Fibroblast of villous mesenchyme (primary cell): ENCODE results near the gene KHDC4. TPM values are rescaled to one million over a fixed set of nuclear protein-coding genes. Genes with fewer than 3 reads are reported as not detected.

Source experiments
- DNase-seq: peaks from one replicate; pipeline ENCODE4 v3.0.0-alpha.2; 2010; ENCODE audit warnings: low read depth
- H3K4me3 ChIP-seq: 2 replicates; pipeline ENCODE4 v1.5.1; 2011; ENCODE audit warnings: low read depth, mild to moderate bottlenecking, low read length
- total RNA-seq: library from RNA; depleted of rRNA; stranded (reverse); fragments of >200 nt; gene quantifications from 2 replicates; pipeline ENCODE4 v1.2.3, GENCODE V29; 2012
- TF ChIP-seq, protein P1 (sequence below): IDR thresholded peaks from 2 replicates; pipeline ENCODE4 v1.5.1; 2012; ENCODE audit warnings: low read depth, mild to moderate bottlenecking, low read length; ENCODE audit not compliant: insufficient read depth

KHDC4 gene
- total RNA-seq, 1 donor: 42.7 TPM

DNA sequence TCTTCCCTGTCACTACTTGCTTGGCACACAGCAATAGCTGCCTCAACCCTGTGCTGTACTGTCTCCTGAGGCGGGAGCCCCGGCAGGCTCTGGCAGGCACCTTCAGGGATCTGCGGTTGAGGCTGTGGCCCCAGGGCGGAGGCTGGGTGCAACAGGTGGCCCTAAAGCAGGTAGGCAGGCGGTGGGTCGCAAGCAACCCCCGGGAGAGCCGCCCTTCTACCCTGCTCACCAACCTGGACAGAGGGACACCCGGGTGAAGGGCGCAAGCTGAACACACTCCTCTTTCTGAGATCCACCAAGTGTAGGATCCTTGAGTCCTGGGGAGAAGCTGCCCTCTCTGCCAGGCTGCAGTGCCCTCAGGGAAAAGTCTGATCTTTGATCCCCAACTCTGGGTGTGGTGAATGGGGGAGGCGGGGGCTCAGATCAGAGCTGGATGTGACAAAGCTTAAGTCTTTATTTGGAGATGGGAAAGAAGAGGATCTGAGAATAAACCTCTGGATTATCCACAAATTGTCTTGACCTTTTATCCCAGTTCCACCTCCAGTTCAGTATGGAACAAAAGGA, 8.4 kb upstream of the KHDC4 start:
- TF ChIP-seq, protein P1, sequence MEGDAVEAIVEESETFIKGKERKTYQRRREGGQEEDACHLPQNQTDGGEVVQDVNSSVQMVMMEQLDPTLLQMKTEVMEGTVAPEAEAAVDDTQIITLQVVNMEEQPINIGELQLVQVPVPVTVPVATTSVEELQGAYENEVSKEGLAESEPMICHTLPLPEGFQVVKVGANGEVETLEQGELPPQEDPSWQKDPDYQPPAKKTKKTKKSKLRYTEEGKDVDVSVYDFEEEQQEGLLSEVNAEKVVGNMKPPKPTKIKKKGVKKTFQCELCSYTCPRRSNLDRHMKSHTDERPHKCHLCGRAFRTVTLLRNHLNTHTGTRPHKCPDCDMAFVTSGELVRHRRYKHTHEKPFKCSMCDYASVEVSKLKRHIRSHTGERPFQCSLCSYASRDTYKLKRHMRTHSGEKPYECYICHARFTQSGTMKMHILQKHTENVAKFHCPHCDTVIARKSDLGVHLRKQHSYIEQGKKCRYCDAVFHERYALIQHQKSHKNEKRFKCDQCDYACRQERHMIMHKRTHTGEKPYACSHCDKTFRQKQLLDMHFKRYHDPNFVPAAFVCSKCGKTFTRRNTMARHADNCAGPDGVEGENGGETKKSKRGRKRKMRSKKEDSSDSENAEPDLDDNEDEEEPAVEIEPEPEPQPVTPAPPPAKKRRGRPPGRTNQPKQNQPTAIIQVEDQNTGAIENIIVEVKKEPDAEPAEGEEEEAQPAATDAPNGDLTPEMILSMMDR: no peak
- no peak for DNase-seq

DNA sequence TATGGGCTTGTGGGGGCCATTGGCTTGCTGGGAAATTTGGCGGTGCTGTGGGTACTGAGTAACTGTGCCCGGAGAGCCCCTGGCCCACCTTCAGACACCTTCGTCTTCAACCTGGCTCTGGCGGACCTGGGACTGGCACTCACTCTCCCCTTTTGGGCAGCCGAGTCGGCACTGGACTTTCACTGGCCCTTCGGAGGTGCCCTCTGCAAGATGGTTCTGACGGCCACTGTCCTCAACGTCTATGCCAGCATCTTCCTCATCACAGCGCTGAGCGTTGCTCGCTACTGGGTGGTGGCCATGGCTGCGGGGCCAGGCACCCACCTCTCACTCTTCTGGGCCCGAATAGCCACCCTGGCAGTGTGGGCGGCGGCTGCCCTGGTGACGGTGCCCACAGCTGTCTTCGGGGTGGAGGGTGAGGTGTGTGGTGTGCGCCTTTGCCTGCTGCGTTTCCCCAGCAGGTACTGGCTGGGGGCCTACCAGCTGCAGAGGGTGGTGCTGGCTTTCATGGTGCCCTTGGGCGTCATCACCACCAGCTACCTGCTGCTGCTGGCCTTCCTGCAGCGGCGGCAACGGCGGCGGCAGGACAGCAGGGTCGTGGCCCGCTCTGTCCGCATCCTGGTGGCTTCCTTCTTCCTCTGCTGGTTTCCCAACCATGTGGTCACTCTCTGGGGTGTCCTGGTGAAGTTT, 7.8 kb upstream of the KHDC4 start:
- H3K4me3 ChIP-seq: no peak overlapping the region
- TF ChIP-seq, protein P1: no peak
- no peak for DNase-seq

More for the DNA sequence above, 8.4 kb upstream of the KHDC4 start:
- H3K4me3 ChIP-seq: no peak overlapping the region

DNA sequence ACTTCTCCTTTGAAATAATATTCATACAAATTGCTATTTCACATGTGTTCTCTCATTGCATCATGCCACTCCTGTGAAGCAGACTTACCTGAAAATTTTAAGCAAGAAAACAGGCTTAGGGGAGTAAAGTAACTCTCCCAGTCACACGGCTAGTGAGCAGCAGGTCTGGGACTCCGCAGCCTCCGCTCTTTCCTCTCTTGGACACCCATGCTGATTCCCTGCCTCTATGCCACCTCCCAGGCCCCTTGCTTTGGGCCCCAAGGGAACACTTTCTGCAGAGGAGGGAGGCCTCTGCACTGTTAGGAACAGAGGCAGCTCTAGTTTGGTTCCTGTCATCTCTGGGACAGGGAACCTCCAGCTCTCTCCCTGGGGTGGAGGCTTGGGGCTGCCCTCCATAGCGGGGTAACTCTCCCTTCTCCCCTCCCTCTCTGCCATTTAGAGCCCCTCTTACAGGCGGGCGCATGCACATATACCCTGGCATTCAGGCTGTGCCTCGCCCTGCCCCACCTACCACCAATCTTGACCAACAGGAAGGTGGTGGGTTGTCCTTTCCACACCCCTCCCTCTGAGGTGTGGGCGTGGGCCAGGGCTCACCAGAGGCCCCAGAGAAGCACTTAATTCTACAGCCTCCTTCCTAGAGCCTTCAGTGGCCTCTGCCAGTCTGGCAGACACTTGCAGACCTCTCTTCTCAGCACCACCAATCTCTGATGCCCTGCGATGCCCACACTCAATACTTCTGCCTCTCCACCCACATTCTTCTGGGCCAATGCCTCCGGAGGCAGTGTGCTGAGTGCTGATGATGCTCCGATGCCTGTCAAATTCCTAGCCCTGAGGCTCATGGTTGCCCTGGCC, 7.0 kb upstream of the KHDC4 start, which contains the start of gene RXFP4:
Gene RXFP4 (plus strand): TSS at position 646 of the 852 bp plus-strand sequence. CDS start 72 bp downstream, at position 718.
- DNase-seq: no peak
- TF ChIP-seq, protein P1: no peak
- H3K4me3 ChIP-seq: no peak within 1 kb of the TSS

DNA sequence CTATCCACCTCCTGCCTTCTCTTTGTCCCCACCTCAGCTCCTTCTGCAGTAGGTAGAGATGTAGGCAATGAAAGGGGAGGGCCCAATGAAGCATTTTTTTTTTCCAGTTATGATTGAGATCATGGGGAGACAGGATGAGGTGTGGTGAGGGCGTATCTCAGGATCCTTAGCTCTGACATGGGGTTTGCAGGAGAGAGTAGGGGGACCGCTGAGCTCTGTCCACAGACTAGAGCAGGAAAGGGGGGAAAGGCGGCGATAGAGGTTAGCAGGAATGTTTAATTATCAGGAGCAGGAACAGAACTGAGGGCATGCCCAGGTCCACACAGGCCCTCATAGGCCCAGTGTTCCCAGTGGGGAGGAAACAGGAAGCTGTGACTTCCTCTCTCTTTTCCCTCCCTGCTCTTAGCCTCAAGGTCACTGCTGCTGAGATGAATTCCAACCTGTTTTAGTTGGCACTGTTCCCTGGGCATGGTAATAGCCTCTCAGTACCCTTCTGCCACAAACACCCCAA, 6.3 kb upstream of the KHDC4 start:
- TF ChIP-seq, protein P1: no peak
- no peak overlapping the region for H3K4me3 ChIP-seq
- DNase-seq: peak; percentile 30

DNA sequence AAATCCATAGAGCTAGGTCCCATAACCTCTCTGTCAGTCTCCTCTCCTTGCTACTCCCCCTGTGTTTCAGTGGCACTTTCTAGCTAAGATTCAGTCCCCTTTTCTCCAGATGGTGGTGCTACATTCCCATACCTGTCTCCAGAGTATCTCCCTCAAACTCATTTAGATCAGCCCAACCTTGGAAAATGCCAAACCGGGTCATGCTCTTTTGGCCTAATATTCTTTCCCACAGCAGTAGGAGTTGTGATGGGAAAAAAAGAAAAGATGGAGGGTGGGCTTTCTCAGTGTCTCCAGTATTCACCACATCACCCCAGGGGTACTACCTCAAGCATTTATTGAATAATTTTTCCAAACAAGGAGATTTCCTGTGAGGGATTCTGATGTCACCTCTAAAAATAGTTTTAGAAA, 4.0 kb upstream of the KHDC4 start:
- no peak overlapping the region for H3K4me3 ChIP-seq
- TF ChIP-seq, protein P1: peak; percentile 73
- DNase-seq: peak; percentile 66

DNA sequence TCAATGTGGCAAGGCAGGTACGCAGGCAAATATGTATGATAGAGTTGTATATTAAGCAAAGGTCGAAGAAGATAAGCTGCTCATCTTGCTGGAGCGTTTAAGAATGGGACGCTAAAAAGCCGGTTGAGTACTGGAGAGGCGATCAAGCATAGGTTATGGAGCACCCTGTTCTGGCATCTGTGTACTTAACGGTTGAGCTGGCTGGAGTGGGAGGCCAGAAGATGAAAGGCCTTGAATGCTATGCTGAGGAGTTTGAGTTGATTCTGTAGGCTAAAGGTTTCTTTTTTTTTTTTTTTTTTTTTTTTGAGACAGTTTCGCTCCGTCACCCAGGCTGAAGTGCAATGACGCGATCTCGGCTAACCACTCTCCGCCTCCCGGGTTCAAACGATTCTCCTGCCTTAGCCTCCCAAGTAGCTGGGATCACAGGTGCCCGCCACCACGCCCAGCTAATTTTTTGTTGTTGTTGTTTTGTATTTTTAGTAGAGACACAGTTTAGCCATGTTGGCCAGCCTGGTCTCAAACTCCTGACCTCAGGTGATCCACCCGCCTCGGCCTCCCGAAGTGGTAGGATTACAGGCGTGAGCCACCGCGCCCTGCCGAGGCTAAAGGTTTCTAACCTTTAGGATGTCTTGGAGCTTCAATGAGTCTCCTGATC, 850 bp upstream of the KHDC4 start:
- peak; percentile 10 for DNase-seq
- TF ChIP-seq, protein P1: no peak
- H3K4me3 ChIP-seq: peak overlapping the region; percentile 93
